Breast epithelium (tissue), 3 donors: Measurements from ENCODE around the gene GRIK1.

Experiments
- POLR2A ChIP-seq: fragments of 450-650 bp; IDR thresholded peaks from one replicate; pipeline ENCODE4 v1.6.1; 2016; ENCODE audit warnings: antibody characterized with exemption, mild to moderate bottlenecking, moderate library complexity
- POLR2AphosphoS5 ChIP-seq, 3 donors: sonication (generic); formaldehyde crosslinking; IDR thresholded peaks; one replicate each; pipeline ENCODE4 v1.6.1; 2017; ENCODE audit warnings: antibody characterized with exemption in 3 of 3
- TF ChIP-seq, protein P1 (sequence below), 3 donors: fragments of 450-650 bp; IDR thresholded peaks; one replicate each; pipeline ENCODE4 v1.5.1; 2016 to 2017; ENCODE audit warnings: antibody characterized with exemption in 3 of 3, mild to moderate bottlenecking in 3 of 3, moderate library complexity in 3 of 3

GRCh38 chr21:29940361-29940760 lies 565 bp upstream of the GRIK1 start:
- TF ChIP-seq, protein P1, sequence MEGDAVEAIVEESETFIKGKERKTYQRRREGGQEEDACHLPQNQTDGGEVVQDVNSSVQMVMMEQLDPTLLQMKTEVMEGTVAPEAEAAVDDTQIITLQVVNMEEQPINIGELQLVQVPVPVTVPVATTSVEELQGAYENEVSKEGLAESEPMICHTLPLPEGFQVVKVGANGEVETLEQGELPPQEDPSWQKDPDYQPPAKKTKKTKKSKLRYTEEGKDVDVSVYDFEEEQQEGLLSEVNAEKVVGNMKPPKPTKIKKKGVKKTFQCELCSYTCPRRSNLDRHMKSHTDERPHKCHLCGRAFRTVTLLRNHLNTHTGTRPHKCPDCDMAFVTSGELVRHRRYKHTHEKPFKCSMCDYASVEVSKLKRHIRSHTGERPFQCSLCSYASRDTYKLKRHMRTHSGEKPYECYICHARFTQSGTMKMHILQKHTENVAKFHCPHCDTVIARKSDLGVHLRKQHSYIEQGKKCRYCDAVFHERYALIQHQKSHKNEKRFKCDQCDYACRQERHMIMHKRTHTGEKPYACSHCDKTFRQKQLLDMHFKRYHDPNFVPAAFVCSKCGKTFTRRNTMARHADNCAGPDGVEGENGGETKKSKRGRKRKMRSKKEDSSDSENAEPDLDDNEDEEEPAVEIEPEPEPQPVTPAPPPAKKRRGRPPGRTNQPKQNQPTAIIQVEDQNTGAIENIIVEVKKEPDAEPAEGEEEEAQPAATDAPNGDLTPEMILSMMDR (IDR thresholded peaks at IDR 0.05) = no peak
- TF ChIP-seq POLR2A (no peak), POLR2AphosphoS5 (IDR thresholded peaks at IDR 0.05) (no peak)
